ENCODE data around the gene NUDT9.

- TF ChIP-seq CTCF (IDR thresholded peaks at IDR 0.05) = no peak
- TF ChIP-seq POLR2A (IDR thresholded peaks at IDR 0.05) = no peak
Measured at GRCh38 chr4:87382116-87382515, 40.3 kb upstream of the NUDT9 start.
